Activated CD4-positive, alpha-beta T cell treated with anti-CD3 and anti-CD28 coated beads, Interleukin-2, Interleukin-4, amounts not matched to agents 100 ng/mL and 50 ng/mL, durations not matched to agents 16 hours and 8 hours (primary cell): ENCODE measurements around the gene TRAF6.
"Not testable (repeated sequence)": the region's sequence is repeated elsewhere in the genome, so short reads cannot be mapped to it uniquely, and the experiment has no call there.

Experiments used
- DNase-seq: peaks from one replicate; pipeline ENCODE4 v3.0.0-alpha.2; 2020; ENCODE audit warnings: low spot score

The TRAF6 gene, protein sequence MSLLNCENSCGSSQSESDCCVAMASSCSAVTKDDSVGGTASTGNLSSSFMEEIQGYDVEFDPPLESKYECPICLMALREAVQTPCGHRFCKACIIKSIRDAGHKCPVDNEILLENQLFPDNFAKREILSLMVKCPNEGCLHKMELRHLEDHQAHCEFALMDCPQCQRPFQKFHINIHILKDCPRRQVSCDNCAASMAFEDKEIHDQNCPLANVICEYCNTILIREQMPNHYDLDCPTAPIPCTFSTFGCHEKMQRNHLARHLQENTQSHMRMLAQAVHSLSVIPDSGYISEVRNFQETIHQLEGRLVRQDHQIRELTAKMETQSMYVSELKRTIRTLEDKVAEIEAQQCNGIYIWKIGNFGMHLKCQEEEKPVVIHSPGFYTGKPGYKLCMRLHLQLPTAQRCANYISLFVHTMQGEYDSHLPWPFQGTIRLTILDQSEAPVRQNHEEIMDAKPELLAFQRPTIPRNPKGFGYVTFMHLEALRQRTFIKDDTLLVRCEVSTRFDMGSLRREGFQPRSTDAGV

DNA sequence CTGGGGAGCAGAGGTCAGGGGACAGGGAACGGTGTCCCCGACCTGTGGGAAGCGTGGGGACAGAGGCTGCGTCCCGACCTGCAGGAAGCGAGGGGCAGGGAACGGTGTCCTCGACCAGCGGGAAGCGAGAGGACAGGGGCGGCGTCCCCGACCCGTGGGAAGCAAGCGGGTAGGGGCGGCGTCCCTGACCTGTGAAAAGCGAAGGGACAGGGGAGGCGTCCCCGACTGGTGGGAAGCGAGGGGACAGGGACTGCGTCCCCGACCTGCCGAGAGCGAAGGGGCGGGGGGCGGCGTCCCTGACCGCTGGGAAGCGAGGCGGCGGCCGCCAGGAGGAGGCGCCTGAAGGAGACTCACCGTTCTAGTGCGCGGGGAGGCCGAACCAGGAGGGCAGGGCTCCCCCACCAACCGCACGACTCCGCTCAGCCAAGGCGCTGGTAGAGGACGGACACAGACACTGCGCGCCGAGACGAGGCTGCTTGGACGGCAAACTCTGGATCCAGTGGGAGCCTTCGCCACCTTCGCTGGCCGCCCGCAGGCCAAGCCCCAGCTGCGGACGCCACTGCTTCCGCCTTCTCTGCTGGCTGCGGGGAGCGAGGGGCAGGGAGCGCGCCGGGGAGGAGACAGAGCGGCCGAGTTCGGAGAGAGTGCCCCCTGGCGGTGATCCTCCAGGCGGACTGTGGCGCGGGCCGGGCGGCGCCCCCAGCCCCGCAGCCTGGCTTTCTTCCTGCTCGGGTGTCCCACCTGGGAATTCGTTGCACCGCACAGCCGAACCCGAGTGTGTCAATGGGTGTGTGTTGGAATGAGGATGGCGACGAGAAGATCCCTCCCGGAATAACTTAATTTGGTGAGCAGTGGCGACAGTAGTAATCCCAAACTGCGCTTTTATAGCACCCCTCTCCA, at the start of gene TRAF6:
Gene TRAF6 (minus strand): TSS at position 579 of the 900 bp plus-strand sequence. CDS start 8,757 bp downstream, outside the sequence.
- DNase-seq, result peak; percentile 89

DNA sequence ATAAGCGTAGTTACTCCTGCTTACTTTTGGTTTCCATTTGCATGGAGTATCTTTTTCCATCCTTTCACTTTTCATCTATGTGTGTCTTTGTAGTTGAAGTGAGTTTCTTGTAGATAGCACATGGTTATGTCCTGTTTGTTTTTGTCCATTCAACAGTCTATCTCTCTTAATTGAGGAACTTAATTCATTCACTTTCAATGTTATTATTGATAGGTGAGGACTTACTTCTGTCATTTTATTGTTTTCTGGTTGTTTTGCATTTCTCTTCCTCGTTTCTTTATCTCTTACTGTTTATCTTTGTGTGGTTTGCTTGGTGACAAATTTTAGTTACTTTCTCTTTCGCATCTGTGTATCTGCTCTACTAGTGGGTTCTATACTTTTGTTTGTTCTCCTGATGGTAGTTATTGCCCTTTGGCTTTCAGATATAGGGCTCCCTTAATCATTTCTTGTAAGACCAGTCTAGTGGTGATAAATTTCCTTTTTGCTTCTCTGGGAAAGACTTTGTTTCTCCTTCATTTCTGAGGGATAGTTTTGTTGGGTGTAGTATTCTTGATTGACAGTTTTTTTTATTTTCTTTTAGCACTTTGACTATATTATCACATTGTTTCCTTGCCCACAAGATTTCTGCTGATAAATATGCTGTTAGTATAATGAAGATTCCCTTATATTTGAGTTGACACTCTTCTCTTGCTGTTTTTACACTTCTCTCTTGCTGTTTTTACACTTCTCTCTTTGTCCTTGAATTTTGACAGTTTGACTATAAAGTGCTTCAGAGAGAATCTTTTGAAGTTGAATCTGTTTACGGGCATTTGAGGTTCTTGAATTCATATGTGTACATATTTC, 48.7 kb upstream of the TRAF6 start:
- DNase-seq, result peak; percentile 38

- DNase-seq, result no peak
These were observed 47.9 kb upstream of the TRAF6 start for GRCh38 chr11:36557991-36558390.

DNA sequence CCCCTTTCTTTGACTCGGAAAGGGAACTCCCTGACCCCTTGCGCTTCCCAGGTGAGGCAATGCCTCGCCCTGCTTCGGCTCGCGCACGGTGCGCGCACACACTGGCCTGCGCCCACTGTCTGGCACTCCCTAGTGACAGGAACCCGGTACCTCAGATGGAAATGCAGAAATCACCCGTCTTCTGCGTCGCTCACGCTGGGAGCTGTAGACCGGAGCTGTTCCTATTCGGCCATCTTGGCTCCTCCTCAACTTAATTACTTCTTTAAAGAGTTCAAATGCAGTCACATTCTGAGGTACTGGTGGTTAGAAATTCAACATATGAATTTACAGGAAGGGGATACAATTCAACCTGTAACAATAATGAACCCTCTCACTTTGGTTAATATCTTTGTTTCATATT, 47.3 kb upstream of the TRAF6 start:
- not testable (repeated sequence) for DNase-seq

DNA sequence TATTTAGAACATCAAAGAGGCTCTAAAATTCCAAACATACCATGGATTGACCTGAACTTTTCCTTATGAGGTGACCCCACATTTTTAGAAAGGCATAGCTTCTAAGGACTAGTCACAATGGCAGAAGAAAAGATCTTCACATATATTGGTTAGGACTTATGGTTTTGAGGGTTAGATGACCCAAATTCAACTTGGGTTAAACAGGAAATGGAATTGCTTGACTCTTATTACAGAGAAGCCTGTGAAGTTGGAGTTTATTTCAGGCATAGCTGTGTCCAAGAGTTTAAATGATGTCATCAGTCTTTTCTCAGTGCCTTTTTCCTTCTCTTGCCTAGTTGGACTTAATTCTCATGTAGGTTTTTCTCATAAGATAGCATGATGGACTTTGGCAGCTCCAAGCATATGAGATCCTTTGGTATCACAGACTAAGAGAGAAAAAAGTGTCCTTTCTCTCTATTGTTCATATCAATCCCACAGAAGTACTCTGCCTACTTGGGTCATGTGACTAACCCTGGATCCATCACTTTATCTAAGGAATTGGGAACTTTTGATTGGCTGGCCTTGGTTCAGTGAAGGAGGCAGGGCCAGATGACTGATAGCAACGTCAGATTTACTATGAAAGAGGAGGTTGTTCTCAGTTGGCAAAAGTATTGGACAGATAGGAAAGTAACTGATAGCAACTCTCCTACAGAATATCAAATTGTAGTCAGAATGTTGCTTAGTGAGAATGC, 40.5 kb upstream of the TRAF6 start:
- DNase-seq, result no peak

DNA sequence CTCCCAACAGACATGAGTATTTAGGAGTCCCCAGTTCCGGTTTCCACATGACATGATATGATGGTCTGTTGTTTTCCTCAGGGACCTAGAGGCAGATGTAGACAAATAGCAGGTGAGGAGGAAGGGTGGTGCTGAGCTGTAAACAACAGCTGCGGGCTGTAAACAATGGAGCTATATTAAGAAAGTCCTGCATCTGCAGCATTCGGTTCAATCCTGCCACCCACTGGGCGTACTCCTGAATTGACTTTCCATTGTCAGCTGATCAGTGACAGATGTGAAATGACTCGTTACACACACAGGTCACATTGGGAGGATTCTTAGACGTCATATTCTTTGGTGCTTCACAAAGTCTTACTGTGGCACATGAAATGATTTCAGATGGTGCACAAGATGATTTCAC, 30.9 kb upstream of the TRAF6 start:
- peak; percentile 60 for DNase-seq

GRCh38 chr11:36534276-36534840, 24.3 kb upstream of the TRAF6 start:
- no peak for DNase-seq

DNA sequence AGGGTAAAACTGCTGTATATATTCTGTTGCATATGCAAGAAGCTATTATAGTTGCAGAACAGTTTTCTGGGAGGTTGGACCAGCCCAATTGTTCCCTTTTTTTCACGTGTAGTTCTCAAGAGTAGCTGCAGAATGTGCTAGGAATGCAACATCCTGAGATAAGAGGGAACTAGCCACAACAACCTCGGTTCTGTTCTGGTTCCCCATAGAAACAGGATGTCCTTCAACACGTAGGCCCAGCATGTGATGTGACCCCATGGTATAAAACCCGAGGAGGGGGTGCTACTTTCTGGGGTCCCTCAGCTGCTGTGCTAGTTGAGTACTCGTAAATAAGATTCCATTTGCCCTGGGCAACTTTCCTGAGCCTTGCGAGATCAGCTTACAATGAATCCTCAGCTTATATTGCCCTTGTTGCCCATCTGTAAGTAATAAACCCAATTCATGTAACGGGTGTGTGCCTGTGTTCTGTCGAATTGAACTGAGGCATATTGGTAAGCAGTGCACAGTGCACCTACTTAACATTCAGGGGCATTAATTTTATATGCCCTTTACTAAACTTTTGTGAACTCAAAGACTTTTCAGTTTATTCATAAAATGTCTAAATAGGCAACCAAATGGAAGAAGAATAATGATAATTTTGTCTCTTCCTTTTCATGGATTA, 23.0 kb upstream of the TRAF6 start:
- DNase-seq, result no peak

GRCh38 chr11:36530840-36531239, 20.8 kb upstream of the TRAF6 start:
- DNase-seq, result no peak

- DNase-seq, result no peak
These were observed 3.9 kb upstream of the TRAF6 start for GRCh38 chr11:36513965-36514364.

DNA sequence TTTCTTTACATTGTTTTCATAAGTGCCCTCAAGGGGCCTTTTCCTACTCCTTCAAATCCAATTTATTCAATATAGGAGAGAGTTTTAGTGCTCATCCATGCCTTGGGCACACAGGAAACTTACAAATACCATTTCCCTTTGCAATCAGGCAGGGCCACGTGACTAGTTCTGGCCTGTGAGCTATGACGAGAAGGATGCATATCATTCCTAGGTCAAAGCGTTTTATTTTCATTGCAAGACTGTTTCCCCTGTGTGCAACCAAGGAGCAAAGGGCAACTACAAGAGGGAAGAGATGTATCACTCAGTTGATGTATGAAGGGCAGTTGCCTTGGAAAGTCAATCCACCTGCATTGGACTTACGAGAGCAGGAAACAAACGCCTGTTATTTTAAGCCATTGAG, 1.9 kb upstream of the TRAF6 start:
- no peak for DNase-seq

DNA sequence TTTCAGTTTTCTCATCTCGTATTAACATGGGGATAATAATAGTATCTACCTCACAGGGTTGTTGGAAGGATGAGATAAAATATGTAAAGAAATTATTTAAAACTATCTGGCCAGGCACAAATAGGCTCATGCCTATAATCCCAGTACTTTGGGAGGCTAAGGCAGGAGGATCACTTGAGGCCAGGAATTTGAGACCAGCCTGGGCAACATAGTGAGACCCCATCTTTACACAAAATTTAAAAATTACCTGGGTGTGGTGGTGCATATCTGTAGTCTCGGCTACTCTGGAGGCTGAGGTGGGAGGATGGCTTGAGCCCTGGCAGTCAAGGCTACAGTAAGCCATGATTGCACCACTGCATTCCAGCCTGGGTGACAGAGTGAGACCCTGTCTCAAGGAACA, 990 bp upstream of the TRAF6 start:
- not testable (repeated sequence) for DNase-seq

GRCh38 chr11:36510594-36510942, 496 bp upstream of the TRAF6 start:
- DNase-seq, result no peak

GRCh38 chr11:36509201-36509639, 852 bp downstream of the TRAF6 start:
- peak; percentile 11 for DNase-seq

GRCh38 chr11:36508743-36509142, 1.3 kb downstream of the TRAF6 start:
- peak; percentile 3 for DNase-seq

- DNase-seq, result peak; percentile 11
These were observed 2.1 kb downstream of the TRAF6 start for GRCh38 chr11:36507824-36508489.

DNA sequence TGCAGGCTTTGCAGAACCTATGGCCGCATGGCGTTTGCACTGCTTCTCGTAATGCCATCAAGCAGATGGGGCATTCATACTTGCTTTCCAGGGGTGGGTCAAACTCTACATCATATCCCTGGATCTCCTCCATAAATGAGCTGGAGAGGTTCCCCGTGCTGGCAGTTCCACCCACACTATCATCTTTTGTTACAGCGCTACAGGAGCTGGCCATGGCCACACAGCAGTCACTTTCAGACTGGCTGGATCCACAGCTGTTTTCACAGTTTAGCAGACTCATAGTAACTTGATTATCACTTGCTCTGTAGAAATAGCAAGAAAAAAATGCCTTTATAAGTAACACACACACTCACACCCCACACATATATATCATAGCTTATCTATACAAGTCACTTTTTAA, 8.8 kb downstream of the TRAF6 start:
- no peak for DNase-seq

GRCh38 chr11:36500315-36500721, 9.8 kb downstream of the TRAF6 start:
- DNase-seq, result no peak

GRCh38 chr11:36499315-36499714, 10.8 kb downstream of the TRAF6 start:
- no peak for DNase-seq

GRCh38 chr11:36498721-36499120, 11.4 kb downstream of the TRAF6 start:
- DNase-seq, result no peak
